Hepatocyte (in vitro differentiated cells): ENCODE data around the gene ITPK1. TPM values are rescaled to one million over a fixed set of nuclear protein-coding genes. Genes with fewer than 3 reads are reported as not detected.

Experiments
- DNase-seq: peaks from one replicate; pipeline ENCODE4 v3.0.0-alpha.2; 2016; ENCODE audit warnings: low spot score
- H2AFZ ChIP-seq: fragments of 200-600 bp; sonication (generic); 2 replicates; pipeline ENCODE4 v1.6.0; 2016; ENCODE audit warnings: antibody characterized with exemption, mild to moderate bottlenecking
- H3K27ac ChIP-seq: fragments of 200-600 bp; sonication (generic); 2 replicates; pipeline ENCODE4 v1.5.1; 2016; ENCODE audit warnings: mild to moderate bottlenecking
- H3K27me3 ChIP-seq: fragments of 200-600 bp; sonication (generic); 2 replicates; pipeline ENCODE4 v1.6.1; 2016
- H3K36me3 ChIP-seq: fragments of 200-600 bp; sonication (generic); replicated peaks from 2 replicates; pipeline ENCODE4 v1.5.1; 2016; ENCODE audit warnings: low read depth; ENCODE audit not compliant: insufficient read depth
- H3K4me1 ChIP-seq: fragments of 200-600 bp; sonication (generic); 2 replicates; pipeline ENCODE4 v1.5.1; 2016; ENCODE audit warnings: mild to moderate bottlenecking, moderate library complexity; ENCODE audit not compliant: insufficient read depth
- H3K4me2 ChIP-seq: fragments of 200-600 bp; sonication (generic); 2 replicates; pipeline ENCODE4 v1.6.0; 2016
- H3K4me3 ChIP-seq: fragments of 200-600 bp; sonication (generic); 2 replicates; pipeline ENCODE4 v1.5.1; 2016; ENCODE audit warnings: mild to moderate bottlenecking
- H3K79me2 ChIP-seq: fragments of 200-600 bp; sonication (generic); 2 replicates; pipeline ENCODE4 v1.6.0; 2017; ENCODE audit warnings: mild to moderate bottlenecking
- H3K9me2 ChIP-seq: fragments of 200-600 bp; sonication (generic); replicated peaks from 2 replicates; pipeline ENCODE4 v1.6.0; 2017; ENCODE audit warnings: mild to moderate bottlenecking; ENCODE audit not compliant: insufficient read depth
- H3K9me3 ChIP-seq: fragments of 200-600 bp; sonication (generic); 2 replicates; pipeline ENCODE4 v1.5.1; 2016; ENCODE audit warnings: low read depth, mild to moderate bottlenecking
- H4K20me1 ChIP-seq: fragments of 200-600 bp; sonication (generic); 2 replicates; pipeline ENCODE4 v1.6.0; 2016; ENCODE audit warnings: mild to moderate bottlenecking; ENCODE audit not compliant: insufficient read depth, poor library complexity, severe bottlenecking
- EZH2 ChIP-seq: fragments of 200-600 bp; sonication (generic); IDR thresholded peaks from 2 replicates; pipeline ENCODE4 v1.6.1; 2016; ENCODE audit warnings: antibody characterized with exemption, mild to moderate bottlenecking, borderline replicate concordance
- EZH2phosphoT487 ChIP-seq: fragments of 200-600 bp; sonication (generic); IDR thresholded peaks from one replicate; pipeline ENCODE4 v1.6.1; 2018; ENCODE audit warnings: antibody characterized with exemption, mild to moderate bottlenecking, low read depth, moderate library complexity; ENCODE audit not compliant: unreplicated experiment, severe bottlenecking
- WGBS: methylation state at CpG from one replicate; pipeline ENCODE4 v1.1.6; 2016; ENCODE audit warnings: low lambda C conversion rate; ENCODE audit errors: missing lambda C conversion rate; 5-methylcytosine and 5-hydroxymethylcytosine counted together
- polyA plus RNA-seq: library from polyadenylated mRNA; unstranded; fragments of >200 nt; fragmentation: Nextera tagmentation; extraction: Ambion mirVana; gene quantifications from 2 replicates; pipeline ENCODE4 v1.2.1, GENCODE V29; 2016
- total RNA-seq: library from RNA; depleted of rRNA; stranded (reverse); fragments of >200 nt; gene quantifications from 2 replicates; pipeline ENCODE4 v1.2.3, GENCODE V29; 2014
- TF ChIP-seq, protein P1 (sequence below): fragments of 200-600 bp; sonication (generic); IDR thresholded peaks from 2 replicates; pipeline ENCODE4 v1.5.1; 2016; ENCODE audit warnings: antibody characterized with exemption, mild to moderate bottlenecking; ENCODE audit not compliant: poor library complexity

Gene ITPK1
- total and polyA plus RNA-seq, 2 experiments from 2014 or later, result 49.8 to 66.7 TPM

DNA sequence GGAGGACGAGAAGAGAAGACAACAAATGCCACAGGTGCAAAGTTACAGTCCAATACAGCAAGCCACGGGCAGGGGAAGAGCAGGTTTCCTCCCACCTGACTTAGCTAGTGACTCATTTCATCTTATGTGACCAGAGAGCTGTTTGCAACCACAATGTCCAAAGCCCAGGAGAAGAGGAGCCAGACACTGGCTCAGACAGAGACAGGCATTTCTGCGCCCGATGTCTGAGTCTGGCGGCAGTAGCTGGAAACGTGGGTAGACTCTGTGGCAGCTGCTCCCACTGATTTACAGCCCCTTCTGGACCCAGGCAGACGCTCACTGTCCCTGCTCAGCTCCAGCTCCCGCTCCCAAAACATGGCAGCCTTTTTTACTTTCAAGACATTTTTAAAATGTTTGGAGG is 132.8 kb downstream of the ITPK1 start:
- H3K9me2 ChIP-seq, result no peaks in the 10 kb centered on the region
- no peak overlapping the region for H3K27ac ChIP-seq
- no peaks in the 10 kb centered on the region for H4K20me1 ChIP-seq
- H3K4me2 ChIP-seq, result no peak overlapping the region
- TF ChIP-seq EZH2, result no peak
- no peak for TF ChIP-seq EZH2phosphoT487
- TF ChIP-seq, protein P1, sequence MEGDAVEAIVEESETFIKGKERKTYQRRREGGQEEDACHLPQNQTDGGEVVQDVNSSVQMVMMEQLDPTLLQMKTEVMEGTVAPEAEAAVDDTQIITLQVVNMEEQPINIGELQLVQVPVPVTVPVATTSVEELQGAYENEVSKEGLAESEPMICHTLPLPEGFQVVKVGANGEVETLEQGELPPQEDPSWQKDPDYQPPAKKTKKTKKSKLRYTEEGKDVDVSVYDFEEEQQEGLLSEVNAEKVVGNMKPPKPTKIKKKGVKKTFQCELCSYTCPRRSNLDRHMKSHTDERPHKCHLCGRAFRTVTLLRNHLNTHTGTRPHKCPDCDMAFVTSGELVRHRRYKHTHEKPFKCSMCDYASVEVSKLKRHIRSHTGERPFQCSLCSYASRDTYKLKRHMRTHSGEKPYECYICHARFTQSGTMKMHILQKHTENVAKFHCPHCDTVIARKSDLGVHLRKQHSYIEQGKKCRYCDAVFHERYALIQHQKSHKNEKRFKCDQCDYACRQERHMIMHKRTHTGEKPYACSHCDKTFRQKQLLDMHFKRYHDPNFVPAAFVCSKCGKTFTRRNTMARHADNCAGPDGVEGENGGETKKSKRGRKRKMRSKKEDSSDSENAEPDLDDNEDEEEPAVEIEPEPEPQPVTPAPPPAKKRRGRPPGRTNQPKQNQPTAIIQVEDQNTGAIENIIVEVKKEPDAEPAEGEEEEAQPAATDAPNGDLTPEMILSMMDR, result no peak
- DNase-seq, result no peak
- no peaks in the 10 kb centered on the region for H3K36me3 ChIP-seq
- H3K79me2 ChIP-seq, result peaks cover 12% of the 10 kb centered on the region
- no peaks in the 10 kb centered on the region for H3K9me3 ChIP-seq
- H3K27me3 ChIP-seq, result no peaks in the 10 kb centered on the region
- no peak overlapping the region for H2AFZ ChIP-seq
- WGBS, result 93% methylated on average over 8 of the region's 8 CpGs
- peaks cover 15% of the 10 kb centered on the region for H3K4me1 ChIP-seq
- H3K4me3 ChIP-seq, result no peak overlapping the region

DNA sequence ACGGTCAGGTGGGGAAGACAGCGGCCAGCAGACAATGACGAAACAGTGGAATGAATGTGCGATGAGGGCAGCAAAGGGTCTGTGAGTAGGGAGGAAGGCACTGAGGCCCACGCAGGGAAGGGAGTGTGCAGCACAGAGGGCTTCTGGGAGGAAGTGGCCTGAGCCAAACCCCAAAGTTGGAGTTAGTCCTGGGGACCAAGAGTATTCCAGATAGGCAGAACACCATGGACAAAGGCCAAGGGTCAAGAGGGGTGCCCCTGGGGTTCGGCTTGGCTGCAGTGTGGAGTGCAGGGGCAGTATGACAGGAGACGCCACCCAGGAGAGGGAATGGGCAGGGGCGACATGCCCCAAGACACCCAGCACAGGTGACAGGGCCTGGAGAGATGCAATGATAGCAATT is 134.0 kb downstream of the ITPK1 start:
- no peaks in the 10 kb centered on the region for H3K9me3 ChIP-seq
- no peak overlapping the region for H3K4me2 ChIP-seq
- DNase-seq, result no peak
- H3K27ac ChIP-seq, result no peak overlapping the region
- H4K20me1 ChIP-seq, result no peaks in the 10 kb centered on the region
- H3K27me3 ChIP-seq, result no peaks in the 10 kb centered on the region
- H3K36me3 ChIP-seq, result no peaks in the 10 kb centered on the region
- no peaks in the 10 kb centered on the region for H3K9me2 ChIP-seq
- TF ChIP-seq, protein P1, result no peak
- TF ChIP-seq EZH2phosphoT487 (no peak), EZH2 (no peak)
- H2AFZ ChIP-seq, result no peak overlapping the region
- WGBS, result 98% methylated on average over 8 of the region's 8 CpGs
- H3K79me2 ChIP-seq, result peaks cover 12% of the 10 kb centered on the region
- H3K4me3 ChIP-seq, result no peak overlapping the region
- H3K4me1 ChIP-seq, result peaks cover 13% of the 10 kb centered on the region

DNA sequence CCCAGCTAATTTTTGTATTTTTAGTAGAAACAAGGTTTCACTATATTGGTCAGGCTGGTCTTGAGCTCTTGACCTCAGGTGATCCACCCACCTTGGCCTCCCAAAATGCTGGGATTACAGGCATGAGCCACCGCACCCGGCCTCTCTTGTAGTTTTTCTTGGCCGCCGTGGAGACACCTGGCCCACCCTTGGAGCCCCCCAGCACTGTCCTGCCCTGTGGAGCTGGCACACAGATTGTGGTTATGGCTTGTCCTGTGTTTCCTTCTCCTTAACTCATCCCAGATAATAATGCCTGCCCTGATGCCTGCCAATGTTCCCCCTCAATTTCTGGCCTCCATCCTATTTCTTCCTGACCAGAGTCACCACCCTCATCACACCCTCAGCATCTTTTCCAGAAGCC is 134.9 kb downstream of the ITPK1 start:
- TF ChIP-seq EZH2phosphoT487 (no peak), EZH2 (no peak)
- TF ChIP-seq, protein P1, result no peak
- Histone ChIP-seq H2AFZ (no peak overlapping the region), H4K20me1 (no peaks in the 10 kb centered on the region), H3K9me2 (no peaks in the 10 kb centered on the region), H3K9me3 (no peaks in the 10 kb centered on the region), H3K4me2 (no peak overlapping the region), H3K36me3 (no peaks in the 10 kb centered on the region), H3K4me3 (no peak overlapping the region), H3K79me2 (peaks cover 12% of the 10 kb centered on the region), H3K4me1 (peaks cover 6% of the 10 kb centered on the region), H3K27me3 (no peaks in the 10 kb centered on the region), H3K27ac (no peak overlapping the region)
- no peak for DNase-seq
- WGBS, result 94% methylated on average over 4 of the region's 4 CpGs
